Measurements from ENCODE around the gene NID1.

Gene NID1

GRCh38 chr1:236063919-236064673 is 794 bp downstream of the NID1 start:
- Histone ChIP-seq H3K9me2 (replicated peaks; ENCODE audit: insufficient read depth, low read length) (no peaks in the 10 kb centered on the region), H3K4me2 (ENCODE audit: low read depth, low read length) (no peak overlapping the region), H3K27me3 (replicated peaks; ENCODE audit: insufficient read depth, low read length) (no peaks in the 10 kb centered on the region), H4K20me1 (ENCODE audit: insufficient read depth, low read length) (no peaks in the 10 kb centered on the region), H3K9ac (ENCODE audit: low read length) (no peak overlapping the region), H3K4me1 (ENCODE audit: low read length) (0 out of 2 replicates have a peak, but pooled peaks cover 4% of the 10 kb centered on the region), H3K27ac (ENCODE audit: low read length) (no peak overlapping the region), H3K79me2 (ENCODE audit: low read length) (no peaks in the 10 kb centered on the region), H3K4me3 (ENCODE audit: low read length) (no peak overlapping the region), H3F3A (ENCODE audit: insufficient read depth, low read length) (no peaks in the 10 kb centered on the region), H2AFZ (ENCODE audit: low read length) (no peak overlapping the region), H3K36me3 (replicated peaks; ENCODE audit: insufficient read depth, low read length) (no peaks in the 10 kb centered on the region), H3K9me3 (replicated peaks; ENCODE audit: insufficient read depth, low read length) (no peaks in the 10 kb centered on the region)
- DNase-seq = no peak
- no peak for TF ChIP-seq EZH2phosphoT487 (IDR thresholded peaks at IDR 0.05; ENCODE audit: low read length)
- TF ChIP-seq, protein P1, sequence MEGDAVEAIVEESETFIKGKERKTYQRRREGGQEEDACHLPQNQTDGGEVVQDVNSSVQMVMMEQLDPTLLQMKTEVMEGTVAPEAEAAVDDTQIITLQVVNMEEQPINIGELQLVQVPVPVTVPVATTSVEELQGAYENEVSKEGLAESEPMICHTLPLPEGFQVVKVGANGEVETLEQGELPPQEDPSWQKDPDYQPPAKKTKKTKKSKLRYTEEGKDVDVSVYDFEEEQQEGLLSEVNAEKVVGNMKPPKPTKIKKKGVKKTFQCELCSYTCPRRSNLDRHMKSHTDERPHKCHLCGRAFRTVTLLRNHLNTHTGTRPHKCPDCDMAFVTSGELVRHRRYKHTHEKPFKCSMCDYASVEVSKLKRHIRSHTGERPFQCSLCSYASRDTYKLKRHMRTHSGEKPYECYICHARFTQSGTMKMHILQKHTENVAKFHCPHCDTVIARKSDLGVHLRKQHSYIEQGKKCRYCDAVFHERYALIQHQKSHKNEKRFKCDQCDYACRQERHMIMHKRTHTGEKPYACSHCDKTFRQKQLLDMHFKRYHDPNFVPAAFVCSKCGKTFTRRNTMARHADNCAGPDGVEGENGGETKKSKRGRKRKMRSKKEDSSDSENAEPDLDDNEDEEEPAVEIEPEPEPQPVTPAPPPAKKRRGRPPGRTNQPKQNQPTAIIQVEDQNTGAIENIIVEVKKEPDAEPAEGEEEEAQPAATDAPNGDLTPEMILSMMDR (IDR thresholded peaks at IDR 0.05; ENCODE audit: low read length) = no peak
- TF ChIP-seq EZH2 (optimal IDR thresholded peaks at IDR 0.05; ENCODE audit: low read depth, low read length) = no peak

DNA sequence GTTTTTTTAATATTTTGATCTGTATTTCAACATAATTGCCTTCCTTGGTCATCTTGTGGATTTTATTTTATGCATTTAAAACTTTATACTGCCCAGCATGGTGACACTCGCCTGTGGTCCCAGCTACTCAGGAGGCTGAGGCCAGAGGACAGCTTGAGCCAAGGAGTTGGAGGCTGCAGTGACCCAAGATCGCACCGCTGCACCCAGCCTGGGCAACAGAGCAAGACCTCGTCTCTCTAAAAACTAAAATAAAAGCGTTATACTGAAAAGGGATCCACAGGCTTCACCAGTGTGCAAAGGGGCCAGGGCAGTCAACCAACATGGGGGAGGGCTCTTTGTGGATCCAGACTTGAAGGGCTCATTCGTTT is 1.4 kb downstream of the NID1 start:
- Histone ChIP-seq H3K9me2 (replicated peaks; ENCODE audit: insufficient read depth, low read length) (no peaks in the 10 kb centered on the region), H3K27me3 (replicated peaks; ENCODE audit: insufficient read depth, low read length) (no peaks in the 10 kb centered on the region), H3K36me3 (replicated peaks; ENCODE audit: insufficient read depth, low read length) (no peaks in the 10 kb centered on the region), H3F3A (ENCODE audit: insufficient read depth, low read length) (no peaks in the 10 kb centered on the region), H3K4me2 (ENCODE audit: low read depth, low read length) (no peak overlapping the region), H3K4me1 (ENCODE audit: low read length) (0 out of 2 replicates have a peak, but pooled peaks cover 4% of the 10 kb centered on the region), H3K9ac (ENCODE audit: low read length) (no peak overlapping the region), H3K27ac (ENCODE audit: low read length) (no peak overlapping the region), H3K4me3 (ENCODE audit: low read length) (no peak overlapping the region), H2AFZ (ENCODE audit: low read length) (no peak overlapping the region), H3K79me2 (ENCODE audit: low read length) (no peaks in the 10 kb centered on the region), H4K20me1 (ENCODE audit: insufficient read depth, low read length) (no peaks in the 10 kb centered on the region), H3K9me3 (replicated peaks; ENCODE audit: insufficient read depth, low read length) (no peaks in the 10 kb centered on the region)
- no peak for DNase-seq
- TF ChIP-seq EZH2 (optimal IDR thresholded peaks at IDR 0.05; ENCODE audit: low read depth, low read length) (no peak), EZH2phosphoT487 (IDR thresholded peaks at IDR 0.05; ENCODE audit: low read length) (no peak)
- TF ChIP-seq, protein P1 (IDR thresholded peaks at IDR 0.05; ENCODE audit: low read length) = no peak

- Histone ChIP-seq H3K4me3 (ENCODE audit: low read length) (no peak overlapping the region), H3K36me3 (replicated peaks; ENCODE audit: insufficient read depth, low read length) (no peaks in the 10 kb centered on the region), H3K4me1 (ENCODE audit: low read length) (no peaks in the 10 kb centered on the region), H3K79me2 (ENCODE audit: low read length) (no peaks in the 10 kb centered on the region), H3K9me2 (replicated peaks; ENCODE audit: insufficient read depth, low read length) (no peaks in the 10 kb centered on the region), H3K27ac (ENCODE audit: low read length) (no peak overlapping the region), H3K9me3 (replicated peaks; ENCODE audit: insufficient read depth, low read length) (no peaks in the 10 kb centered on the region), H3K4me2 (ENCODE audit: low read depth, low read length) (no peak overlapping the region), H3F3A (ENCODE audit: insufficient read depth, low read length) (no peaks in the 10 kb centered on the region), H2AFZ (ENCODE audit: low read length) (no peak overlapping the region), H3K27me3 (replicated peaks; ENCODE audit: insufficient read depth, low read length) (no peaks in the 10 kb centered on the region), H3K9ac (ENCODE audit: low read length) (no peak overlapping the region), H4K20me1 (ENCODE audit: insufficient read depth, low read length) (no peaks in the 10 kb centered on the region)
- TF ChIP-seq EZH2 (optimal IDR thresholded peaks at IDR 0.05; ENCODE audit: low read depth, low read length) = no peak
- TF ChIP-seq, protein P1 (IDR thresholded peaks at IDR 0.05; ENCODE audit: low read length) = no peak
- TF ChIP-seq EZH2phosphoT487 (IDR thresholded peaks at IDR 0.05; ENCODE audit: low read length) = no peak
- DNase-seq = no peak
Observed at GRCh38 chr1:236060286-236060685, 4.6 kb downstream of the NID1 start.
